H1 (cell line): Measurements from ENCODE around the gene IL18R1. TPM values are rescaled to one million over a fixed set of nuclear protein-coding genes. Genes with fewer than 3 reads are reported as not detected.

ENCODE experiments used
- CTCF ChIA-PET: fragments of 300-600 bp; sonication (Branson Sonifier 250); formaldehyde crosslinking; loops from one replicate; lab custom pipeline; 2021; ENCODE audit not compliant: partially characterized antibody; lab: Charles Lee
- POLR2A ChIA-PET: fragments of 300-600 bp; sonication (Branson Sonifier 250); formaldehyde crosslinking; loops from one replicate; lab custom pipeline; 2021; ENCODE audit warnings: inconsistent platforms; ENCODE audit not compliant: partially characterized antibody; lab: Charles Lee
- DNase-seq, 2 experiments: peaks; one replicate each; pipeline versions ENCODE4 v3.0.0 to v3.0.0-alpha.2; 2010 to 2022; ENCODE audit warnings: low spot score in 2 of 2, low read depth in 1 of 2, mixed read lengths in 1 of 2
- FAIRE-seq: peaks from 2 replicates; lab custom pipeline; 2011; peaks lifted over from hg19 to GRCh38; lab: Jason Lieb, UNC
- H2AFZ ChIP-seq: 2 replicates; pipeline ENCODE4 v1.8.1; 2012; ENCODE audit warnings: low read length, inconsistent platforms
- H2AK5ac ChIP-seq: 2 replicates; pipeline ENCODE4 v1.6.1; 2013; ENCODE audit warnings: low read depth, low read length
- H2BK120ac ChIP-seq: replicated peaks from 2 replicates; pipeline ENCODE3; 2013; ENCODE audit warnings: low read depth, low read length, inconsistent platforms
- H2BK12ac ChIP-seq: 2 replicates; pipeline ENCODE4 v1.6.1; 2013; ENCODE audit warnings: low read depth, low read length
- H2BK15ac ChIP-seq: 2 replicates; pipeline ENCODE4 v1.6.1; 2013; ENCODE audit warnings: low read length
- H2BK20ac ChIP-seq: 2 replicates; pipeline ENCODE4 v1.6.1; 2013; ENCODE audit warnings: low read length
- H2BK5ac ChIP-seq: 2 replicates; pipeline ENCODE4 v1.6.1; 2013; ENCODE audit warnings: low read depth, low read length
- H3K14ac ChIP-seq: 2 replicates; pipeline ENCODE4 v1.6.1; 2013; ENCODE audit warnings: inconsistent platforms; ENCODE audit not compliant: insufficient read length
- H3K18ac ChIP-seq: 2 replicates; pipeline ENCODE4 v1.6.1; 2013; ENCODE audit warnings: low read length; ENCODE audit errors: extremely low read depth
- H3K23ac ChIP-seq: 2 replicates; pipeline ENCODE4 v1.6.1; 2013; ENCODE audit warnings: inconsistent platforms; ENCODE audit not compliant: insufficient read length
- H3K23me2 ChIP-seq: 2 replicates; pipeline ENCODE4 v1.6.1; 2013; ENCODE audit warnings: low read depth, low read length
- H3K27ac ChIP-seq: 2 replicates; pipeline ENCODE4 v1.6.1; 2011; ENCODE audit warnings: low read depth, low read length, inconsistent platforms
- H3K27me3 ChIP-seq, 4 experiments: replicated peaks in 1 of 4; 1 replicate in 1 of 4; 2 replicates in 3 of 4; pipeline versions ENCODE4 v1.6.1 to v1.8.1; 2011 to 2013; ENCODE audit warnings: low read length in 3 of 4, mild to moderate bottlenecking in 3 of 4, inconsistent platforms in 2 of 4, mixed read lengths in 2 of 4, moderate library complexity in 1 of 4; ENCODE audit not compliant: control insufficient read depth in 3 of 4, insufficient read depth in 3 of 4; ENCODE audit errors: extremely low read depth in 1 of 4
- H3K36me3 ChIP-seq, 4 experiments: 2 replicates each; pipeline versions ENCODE4 v1.6.1 to v1.8.1; 2011 to 2013; ENCODE audit warnings: mild to moderate bottlenecking in 4 of 4, low read length in 3 of 4, moderate library complexity in 2 of 4, control low read depth in 1 of 4, inconsistent platforms in 1 of 4; ENCODE audit not compliant: insufficient read depth in 4 of 4, control insufficient read depth in 2 of 4
- H3K4ac ChIP-seq: replicated peaks from 2 replicates; pipeline ENCODE3; 2013; ENCODE audit warnings: low read length, low read depth, mixed read lengths, inconsistent platforms; ENCODE audit not compliant: insufficient read length
- H3K4me1 ChIP-seq, 4 experiments: replicated peaks in 1 of 4; 1 replicate in 1 of 4; 2 replicates in 3 of 4; pipeline versions ENCODE4 v1.6.1 to v1.8.1; 2011 to 2013; ENCODE audit warnings: low read length in 3 of 4, inconsistent platforms in 2 of 4, mixed read lengths in 1 of 4; ENCODE audit not compliant: insufficient read depth in 4 of 4, control insufficient read depth in 3 of 4
- H3K4me2 ChIP-seq, 2 experiments: 2 replicates each; pipeline versions ENCODE4 v1.6.1 to v1.8.1; 2011 to 2013; ENCODE audit warnings: low read depth in 2 of 2, low read length in 2 of 2, control low read depth in 1 of 2, inconsistent platforms in 1 of 2, mild to moderate bottlenecking in 1 of 2; ENCODE audit not compliant: insufficient read depth in 1 of 2
- H3K4me3 ChIP-seq, 4 experiments: fragments of 200-600, 300-600 bp in 1 of 4; sonication (generic), shearing (Covaris generic), sonication (Bioruptor Twin) in 1 of 4; 2 replicates each; pipeline versions ENCODE4 v1.5.1 to v1.8.1; 2011 to 2016; ENCODE audit warnings: low read length in 4 of 4, low read depth in 3 of 4, control low read depth in 2 of 4, inconsistent platforms in 2 of 4, mild to moderate bottlenecking in 2 of 4, mixed read lengths in 1 of 4, moderate library complexity in 1 of 4; ENCODE audit not compliant: insufficient read depth in 2 of 4; ENCODE audit errors: extremely low read depth in 1 of 4
- H3K56ac ChIP-seq: replicated peaks from 2 replicates; pipeline ENCODE3; 2013; ENCODE audit warnings: low read depth, mild to moderate bottlenecking, mixed read lengths, low read length, inconsistent platforms; ENCODE audit not compliant: insufficient read length
- H3K79me1 ChIP-seq: 2 replicates; pipeline ENCODE4 v1.6.1; 2013; ENCODE audit warnings: low read depth, low read length, control low read depth
- H3K79me2 ChIP-seq, 2 experiments: 2 replicates each; pipeline versions ENCODE4 v1.6.1 to v1.8.1; 2012 to 2013; ENCODE audit warnings: low read length in 2 of 2, mild to moderate bottlenecking in 2 of 2, inconsistent platforms in 1 of 2; ENCODE audit not compliant: insufficient read depth in 2 of 2, control insufficient read depth in 1 of 2
- H3K9ac ChIP-seq, 4 experiments: replicated peaks in 1 of 4; 1 replicate in 1 of 4; 2 replicates in 3 of 4; pipeline versions ENCODE4 v1.6.1 to v1.8.1; 2011 to 2013; ENCODE audit warnings: low read depth in 3 of 4, low read length in 3 of 4, control low read depth in 2 of 4, mild to moderate bottlenecking in 2 of 4, moderate library complexity in 2 of 4, inconsistent platforms in 1 of 4; ENCODE audit errors: extremely low read depth in 1 of 4
- H3K9me3 ChIP-seq, 2 experiments: 2 replicates each; pipeline versions ENCODE4 v1.6.1 to v1.8.1; 2012 to 2013; ENCODE audit warnings: mild to moderate bottlenecking in 2 of 2, moderate library complexity in 2 of 2, control low read depth in 1 of 2, inconsistent platforms in 1 of 2, low read depth in 1 of 2, low read length in 1 of 2, mixed read lengths in 1 of 2; ENCODE audit not compliant: insufficient read depth in 2 of 2
- H4K20me1 ChIP-seq, 2 experiments: replicated peaks in 1 of 2; 2 replicates each; pipeline versions ENCODE3 to v1.8.1; 2011 to 2013; ENCODE audit warnings: inconsistent platforms in 2 of 2, low read length in 2 of 2, mild to moderate bottlenecking in 1 of 2; ENCODE audit not compliant: insufficient read depth in 2 of 2, control insufficient read depth in 1 of 2
- H4K5ac ChIP-seq: 2 replicates; pipeline ENCODE4 v1.6.1; 2013; ENCODE audit warnings: low read length, low read depth, mixed read lengths, inconsistent platforms; ENCODE audit not compliant: insufficient read length
- H4K8ac ChIP-seq: 2 replicates; pipeline ENCODE4 v1.8.0; 2013; ENCODE audit warnings: mild to moderate bottlenecking, moderate library complexity, low read length, inconsistent platforms; ENCODE audit not compliant: insufficient read depth; ENCODE audit errors: extremely low read depth
- H4K91ac ChIP-seq: replicated peaks from 2 replicates; pipeline ENCODE3; 2013; ENCODE audit warnings: low read length, mixed read lengths, inconsistent platforms; ENCODE audit not compliant: insufficient read length
- BACH1 ChIP-seq: IDR thresholded peaks from 2 replicates; pipeline ENCODE4 v1.6.1; 2012; ENCODE audit warnings: low read length, improper control_type of control experiment
- CEBPB ChIP-seq: IDR thresholded peaks from 2 replicates; pipeline ENCODE4 v1.6.1; 2012; ENCODE audit warnings: low read depth, low read length
- EZH2 ChIP-seq: fragments of 200-600 bp; sonication (generic); IDR thresholded peaks from 2 replicates; pipeline ENCODE4 v1.7.1; 2012; ENCODE audit warnings: low read depth, mild to moderate bottlenecking, moderate library complexity, low read length, inconsistent platforms; ENCODE audit not compliant: severe bottlenecking
- HDAC6 ChIP-seq: IDR thresholded peaks from one replicate; pipeline ENCODE4 v1.7.1; 2012; ENCODE audit warnings: low read depth, mild to moderate bottlenecking, inconsistent platforms, low read length, moderate library complexity
- MAFK ChIP-seq: IDR thresholded peaks from 2 replicates; pipeline ENCODE4 v1.6.1; 2012; ENCODE audit warnings: low read depth, mild to moderate bottlenecking, improper control_type of control experiment, low read length
- SP1 ChIP-seq: IDR thresholded peaks from 2 replicates; pipeline ENCODE4 v1.6.1; 2011; ENCODE audit warnings: low read depth, low read length
- WGBS, 2 experiments: shearing (Covaris generic) in 1 of 2; methylation state at CpG; one replicate each; pipeline versions ENCODE4 v1.1.6 to v1.1.7; 2013 to 2015; ENCODE audit warnings: low lambda C conversion rate in 2 of 2, mixed read lengths in 2 of 2, inconsistent platforms in 1 of 2, low coverage in 1 of 2, missing lambda C conversion rate in 1 of 2; ENCODE audit not compliant: insufficient replicate concordance in 2 of 2, insufficient coverage in 1 of 2, insufficient read length in 1 of 2; ENCODE audit errors: extremely low coverage in 1 of 2, missing lambda C conversion rate in 1 of 2; 5-methylcytosine and 5-hydroxymethylcytosine counted together
- polyA plus RNA-seq, 7 experiments: library from polyadenylated mRNA; depleted of rRNA in 3 of 7; stranded (reverse) in 5 of 7; unstranded in 2 of 7; fragments of >200 nt in 5 of 7; fragments of 200-250 nt in 2 of 7; gene quantifications; 1 replicate in 5 of 7; 2 replicates in 1 of 7; 4 replicates in 1 of 7; pipeline versions ENCODE4 v1.2.1 to v1.2.3, GENCODE V29; 2011 to 2013; ENCODE audit warnings: missing spikeins in 2 of 7, mixed read lengths in 2 of 7
- total RNA-seq: library from RNA; stranded (reverse); fragmentation: NEBNext Ultra II Directional; extraction: Animal tissue kit (Norgen Biotek cat#: 25700); gene quantifications from 2 replicates; pipeline ENCODE4 v1.2.1, GENCODE V29; 2021

The IL18R1 gene
- total and polyA plus RNA-seq, 2 of the 8 experiments (the other 6 are each of a cell fraction or from before 2014, with no cell fraction given): 0.54 TPM; not detected in 1

GRCh38 chr2:102315921-102316320 is 39.7 kb upstream of the IL18R1 start:
- TF ChIP-seq CEBPB (no peak), EZH2 (no peak), HDAC6 (no peak), BACH1 (no peak), MAFK (no peak), SP1 (no peak)
- CTCF ChIA-PET: no interaction called here
- Histone ChIP-seq H2BK5ac (no peak overlapping the region), H3K9ac (no peak overlapping the region), H3K27me3 (no peaks in the 10 kb centered on the region), H2BK15ac (no peak overlapping the region), H2BK20ac (no peak overlapping the region), H2BK12ac (no peak overlapping the region), H3K79me2 (no peaks in the 10 kb centered on the region), H4K5ac (no peak overlapping the region), H3K4me3 (no peak overlapping the region), H4K20me1 (no peaks in the 10 kb centered on the region), H2AFZ (no peak overlapping the region), H3K4ac (no peak overlapping the region), H3K27ac (no peak overlapping the region), H3K4me1 (no peaks in the 10 kb centered on the region), H3K4me2 (no peak overlapping the region), H3K23me2 (peaks cover 2% of the 10 kb centered on the region; the same call in 1 of the 2 replicates), H2BK120ac (no peak overlapping the region), H4K91ac (no peak overlapping the region), H3K36me3 (no peaks in the 10 kb centered on the region), H3K56ac (no peak overlapping the region), H4K8ac (no peak overlapping the region), H3K18ac (no peak overlapping the region), H3K79me1 (no peaks in the 10 kb centered on the region), H3K9me3 (0 out of 4 replicates have a peak, but pooled peaks cover 0 to 2% of the 10 kb centered on the region in 2 experiments), H3K23ac (no peak overlapping the region), H2AK5ac (no peak overlapping the region), H3K14ac (no peak overlapping the region)
- DNase-seq: no peak
- no peak for FAIRE-seq
- WGBS, 2 experiments: 93% methylated on average over 2 of the region's 2 CpGs; no CpG with 5 or more reads in 1 of the 2 experiments
- POLR2A ChIA-PET: no interaction called here
